Erythroblast (primary cell): ENCODE measurements around the gene PPFIBP1.

Experiments
- GATA1 ChIP-seq: IDR thresholded peaks from 2 replicates; pipeline ENCODE4 v1.6.1; 2011; ENCODE audit warnings: low read depth, mild to moderate bottlenecking, control low read depth, low read length, moderate library complexity
- POLR2A ChIP-seq: IDR thresholded peaks from 2 replicates; pipeline ENCODE4 v1.6.1; 2011; ENCODE audit warnings: mild to moderate bottlenecking, low read length

DNA sequence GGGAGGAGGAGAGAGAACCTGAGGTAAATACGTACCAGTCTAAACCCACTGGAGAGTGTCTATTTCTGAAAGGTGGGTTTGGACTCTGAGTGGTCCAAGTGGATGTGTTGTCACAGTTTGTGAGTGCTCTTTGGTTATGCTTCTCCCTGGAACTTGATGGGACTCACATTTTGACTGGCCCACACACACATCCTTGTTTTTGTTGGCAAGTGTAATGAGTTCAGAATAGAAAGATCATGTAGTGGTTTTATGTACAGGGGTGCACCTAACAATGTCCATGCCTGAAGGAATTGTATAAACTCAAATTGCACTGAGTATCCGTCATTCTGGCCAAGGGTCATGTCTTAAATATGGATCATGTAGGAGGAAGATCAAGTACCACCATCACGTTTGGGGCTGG, 4.8 kb downstream of the PPFIBP1 start:
- TF ChIP-seq POLR2A: no peak
- TF ChIP-seq GATA1: no peak
